Stimulated activated CD4-positive, alpha-beta T cell treated with anti-CD3 and anti-CD28 coated beads, Interleukin-4, amount 100 ng/mL, for 1 hour (primary cell): ENCODE results near the gene ZRANB1.
"Not testable (repeated sequence)": the region's sequence is repeated elsewhere in the genome, so short reads cannot be mapped to it uniquely, and the experiment has no call there.

Experiments used
- DNase-seq: peaks from one replicate; pipeline ENCODE4 v3.0.0-alpha.2; 2020

Gene ZRANB1

DNA sequence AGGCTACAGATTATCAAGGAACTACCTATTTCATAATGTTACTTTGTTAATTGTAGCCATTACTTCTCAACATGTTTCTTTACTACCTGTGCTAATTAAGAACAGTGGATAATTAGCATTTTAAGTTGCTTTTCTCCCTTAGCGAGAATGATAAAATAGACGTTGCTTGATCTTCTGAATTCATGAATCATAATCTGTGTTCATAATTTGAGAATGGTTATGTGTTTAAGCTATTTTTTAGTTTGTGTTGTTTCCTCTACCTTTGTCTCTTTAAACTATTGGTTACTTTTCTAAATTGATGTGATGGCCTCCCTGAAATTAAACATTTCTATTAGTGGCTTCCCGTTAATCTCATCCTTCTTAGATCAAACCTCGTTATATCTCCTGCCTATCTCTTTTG lies at the start of gene ZRANB1:
Gene ZRANB1, plus strand, starts transcription at position 301 of the 400 bp plus-strand sequence. CDS start 371 bp downstream, outside the sequence.
- DNase-seq = no peak

DNA sequence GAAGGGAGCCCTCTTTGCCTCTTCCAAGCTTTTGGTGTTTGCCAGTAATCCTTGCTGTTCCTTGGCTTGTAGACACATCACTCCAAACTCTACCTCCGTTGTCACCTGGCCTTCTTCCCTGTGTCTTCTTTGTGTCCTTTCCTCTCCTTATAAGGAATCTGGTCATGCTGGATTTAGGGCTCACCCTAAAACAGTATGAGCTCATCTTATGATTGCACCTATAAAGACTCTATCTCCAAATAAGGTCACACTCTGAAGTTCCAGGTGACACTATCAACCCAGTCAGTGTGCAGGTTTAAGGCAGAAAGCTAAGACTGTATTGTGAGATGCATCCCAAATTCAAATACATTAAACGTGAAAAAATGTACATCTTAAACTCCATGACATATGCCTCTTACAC lies 49.0 kb upstream of the ZRANB1 start:
- DNase-seq = no peak

DNA sequence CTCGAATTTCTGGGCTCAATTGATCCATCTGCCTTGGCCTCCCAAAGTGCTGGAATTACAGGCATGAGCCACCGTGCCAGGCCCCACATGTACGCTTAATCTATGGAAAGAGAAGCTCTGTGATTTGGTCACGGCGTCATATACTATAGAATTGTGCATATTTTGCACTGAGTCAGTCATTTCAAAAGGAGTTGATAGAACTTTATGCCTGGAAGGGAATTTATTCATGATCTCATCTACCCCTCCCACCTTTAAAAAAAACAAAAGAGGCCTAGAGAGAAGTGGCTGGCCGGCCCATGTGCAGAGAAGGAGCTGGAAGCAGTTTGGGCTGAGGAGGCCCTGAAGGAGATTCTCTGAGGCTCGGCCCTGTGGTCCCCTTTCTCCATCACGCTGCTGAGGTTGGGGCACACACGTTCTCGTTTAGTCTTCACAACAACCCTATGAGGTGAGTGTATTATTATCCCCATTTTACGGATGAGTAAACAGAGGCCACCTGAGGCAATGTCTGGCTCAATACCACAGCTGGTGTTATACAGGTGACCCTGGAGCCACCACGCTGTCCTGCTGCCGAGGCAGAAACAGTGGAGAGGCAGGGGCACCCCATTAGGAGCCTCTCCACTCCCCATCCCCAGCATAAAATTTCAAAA lies 47.2 kb upstream of the ZRANB1 start:
- DNase-seq = no peak

DNA sequence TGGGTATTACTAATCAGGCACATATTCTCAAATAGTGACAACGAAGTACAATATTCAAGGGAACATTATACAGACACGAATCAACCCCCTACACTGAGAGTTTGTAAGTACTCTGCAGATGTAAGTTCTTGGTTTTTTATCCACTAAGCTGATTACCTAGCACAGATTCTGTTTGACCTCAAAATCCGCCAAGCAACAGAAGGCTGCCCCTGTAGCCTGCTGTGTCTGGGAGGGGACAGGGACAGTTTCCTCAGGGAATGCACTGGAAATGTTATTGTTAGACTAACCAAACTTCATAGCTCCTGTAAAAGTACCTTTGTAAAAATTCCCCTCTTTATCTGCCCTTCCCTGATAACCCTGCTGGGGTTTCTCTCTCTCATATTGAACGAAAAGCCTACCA lies 45.2 kb upstream of the ZRANB1 start:
- no peak for DNase-seq

DNA sequence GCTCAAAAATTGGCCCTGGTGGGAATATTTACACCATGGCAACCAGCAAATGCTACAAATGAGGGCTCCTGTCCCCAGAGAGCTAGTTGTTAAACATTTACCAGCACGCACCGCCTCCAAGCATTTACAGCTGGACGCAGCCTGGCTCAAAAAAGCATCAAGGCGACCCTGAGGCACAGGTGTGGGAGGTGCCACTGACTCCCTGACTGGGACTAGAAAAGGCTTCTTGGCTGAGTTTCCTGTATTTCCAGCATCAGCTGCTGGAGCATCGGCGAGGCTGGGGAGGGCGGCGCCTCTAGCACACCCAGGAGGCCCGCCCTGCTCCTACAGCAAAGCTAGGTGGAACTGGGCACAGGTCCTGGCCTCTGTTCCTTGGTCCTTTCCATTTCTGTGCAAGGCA lies 43.5 kb upstream of the ZRANB1 start:
- DNase-seq = no peak

DNA sequence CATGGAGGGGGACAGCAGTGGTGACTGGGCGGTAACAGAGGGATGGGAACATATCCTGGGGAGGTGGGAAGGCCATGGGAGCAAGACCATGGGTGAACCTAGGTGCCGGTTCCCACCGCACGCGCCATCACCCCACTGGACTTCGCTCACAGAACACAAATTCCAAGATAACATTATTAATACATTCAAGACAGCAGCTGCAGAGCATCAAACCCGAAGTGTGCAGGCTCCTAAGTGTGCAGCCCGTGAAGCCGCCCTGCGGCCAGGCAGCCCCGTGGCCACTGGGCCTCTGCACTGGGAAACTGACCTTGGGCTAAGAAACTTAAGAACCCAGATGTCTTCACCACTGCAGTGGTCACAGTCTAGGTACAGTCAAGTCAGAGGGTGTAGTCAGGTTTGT lies 42.8 kb upstream of the ZRANB1 start:
- no peak for DNase-seq

DNA sequence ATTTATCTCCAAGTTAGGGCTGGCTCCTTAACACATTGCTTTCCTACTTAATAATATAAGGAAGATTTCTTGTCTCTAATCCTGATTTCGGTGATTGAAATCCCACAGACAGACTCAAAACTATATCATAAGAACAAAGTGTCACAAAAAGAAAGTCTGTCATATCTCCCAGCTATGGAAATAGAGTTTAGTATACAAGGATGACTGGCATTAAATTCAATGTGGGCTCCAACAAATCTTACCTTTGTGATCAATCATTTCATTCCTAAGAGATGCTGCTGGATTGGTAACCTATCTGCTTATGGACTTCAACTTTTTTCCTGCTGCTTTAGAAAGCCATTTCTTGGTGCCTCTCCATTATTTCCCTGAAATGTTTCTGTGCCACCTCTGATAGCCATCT lies 39.5 kb upstream of the ZRANB1 start:
- DNase-seq = no peak

DNA sequence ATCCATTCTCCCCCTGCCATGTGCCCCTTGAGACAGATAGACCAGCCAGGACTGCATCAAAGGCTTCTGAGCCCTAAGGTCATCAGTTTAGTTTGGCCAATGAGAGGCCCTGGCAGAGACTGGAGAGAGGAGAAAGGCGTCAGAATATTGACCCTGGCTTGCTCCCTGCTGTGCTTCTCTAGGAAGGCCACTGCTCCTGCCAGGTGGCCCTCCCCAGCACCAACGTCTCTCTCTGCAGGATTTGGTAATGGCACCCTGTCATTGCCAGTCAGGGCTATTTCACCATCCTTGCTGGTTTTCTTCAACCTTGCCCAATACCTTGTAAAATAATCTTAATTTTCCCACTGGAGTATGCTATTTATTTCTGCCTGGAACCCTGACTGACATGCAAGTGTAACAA lies 38.8 kb upstream of the ZRANB1 start:
- no peak for DNase-seq

DNA sequence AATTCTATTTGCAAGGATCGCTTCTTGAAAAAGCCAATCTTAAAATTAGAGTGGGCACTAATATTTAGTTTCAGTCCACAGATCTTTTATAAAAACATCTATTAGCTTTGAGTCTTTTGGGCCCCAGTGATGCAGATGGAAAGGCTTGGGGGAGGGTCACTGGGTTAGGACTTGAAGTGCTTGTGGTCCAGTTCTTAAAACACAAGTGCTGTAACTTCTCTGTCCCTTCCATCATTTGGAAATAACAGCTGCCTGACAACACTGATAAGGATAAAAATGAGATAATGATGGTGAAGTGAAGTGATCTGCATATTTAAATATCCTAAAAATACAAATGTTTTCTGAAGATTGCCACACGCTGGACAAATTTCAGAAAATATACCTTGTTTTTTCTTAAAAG lies 37.1 kb upstream of the ZRANB1 start:
- no peak for DNase-seq

DNA sequence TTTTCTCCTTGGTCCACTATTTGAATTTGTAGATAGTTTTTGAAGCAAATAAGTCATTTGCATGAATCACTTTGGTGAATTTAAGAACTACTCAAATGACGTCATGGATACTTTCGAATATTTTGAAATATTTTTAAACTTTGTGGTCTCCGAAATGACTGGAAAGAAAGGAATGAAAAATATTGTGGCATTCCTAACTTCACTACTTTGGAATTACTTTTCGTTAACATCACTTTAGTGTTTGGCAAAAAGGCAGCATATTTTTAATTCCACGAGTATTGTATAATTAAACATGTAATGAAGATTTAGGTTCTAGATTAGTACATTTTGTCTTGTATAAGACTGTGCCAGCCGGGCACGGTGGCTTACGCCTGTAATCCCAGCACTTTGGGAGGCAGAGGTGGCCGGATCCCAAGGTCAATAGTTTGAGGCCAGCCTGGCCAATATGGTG lies 35.3 kb upstream of the ZRANB1 start:
- no peak for DNase-seq

DNA sequence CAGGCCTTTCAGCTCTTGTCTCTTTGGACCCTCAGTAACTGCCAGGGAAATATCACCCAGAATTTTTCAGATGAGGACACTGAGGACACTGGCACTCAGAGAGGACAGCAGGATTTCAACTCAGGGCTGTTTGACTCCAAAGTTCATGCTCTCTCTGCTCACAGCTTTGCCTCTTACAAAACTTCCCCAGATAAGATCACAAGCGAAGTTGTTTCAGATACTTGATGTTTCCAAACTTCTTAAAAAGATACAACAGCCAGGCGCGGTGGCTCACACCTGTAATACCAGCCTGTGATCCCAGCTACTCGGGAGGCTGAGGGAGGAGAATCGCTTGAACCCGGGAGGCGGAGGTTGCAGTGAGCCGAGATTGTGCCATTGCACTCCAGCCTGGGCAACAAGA lies 32.4 kb upstream of the ZRANB1 start:
- DNase-seq = no peak

DNA sequence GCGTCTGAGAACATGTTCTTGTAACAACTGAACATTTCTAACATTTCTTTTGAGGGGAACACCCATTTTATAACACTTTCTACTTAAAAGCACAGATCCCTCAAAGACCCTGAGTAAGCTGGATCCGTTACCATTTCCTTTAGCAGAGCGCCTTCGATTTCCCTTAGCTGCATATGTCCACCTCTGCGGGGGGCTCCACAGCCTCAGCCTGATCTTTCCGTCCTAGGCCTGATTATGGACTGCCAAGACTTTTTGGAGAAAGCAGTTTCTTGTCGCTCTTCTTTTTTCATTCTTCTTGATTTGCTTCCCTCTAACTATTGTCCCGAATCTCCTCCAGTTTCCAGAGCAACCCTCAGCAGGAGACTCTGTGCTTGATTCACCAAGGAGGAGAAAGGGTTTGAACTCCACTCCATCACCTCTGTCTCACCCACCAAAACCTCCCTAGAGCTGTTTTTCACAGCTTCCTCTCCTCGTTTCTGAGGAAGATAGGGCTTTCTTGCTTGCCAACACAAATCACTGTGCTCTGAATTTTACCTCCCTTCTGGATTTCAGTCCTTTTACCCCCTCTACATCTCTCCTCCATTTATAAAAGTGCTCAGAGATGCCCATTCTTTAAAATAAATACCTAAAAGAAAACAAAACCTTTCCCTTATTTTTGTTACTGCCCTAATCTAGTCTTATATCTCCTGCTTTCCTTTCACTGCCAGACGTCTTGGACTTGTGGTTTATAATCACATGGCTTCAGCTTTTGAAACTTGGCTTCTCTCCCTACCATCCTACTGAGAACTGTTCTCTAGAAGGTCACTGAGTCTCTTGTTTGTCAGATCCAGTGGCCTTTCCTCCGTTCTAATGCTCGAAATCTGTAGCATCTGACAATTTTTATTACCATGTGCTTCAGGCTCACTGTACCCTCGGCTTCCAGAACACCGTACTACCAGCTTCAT lies 30.5 kb upstream of the ZRANB1 start:
- DNase-seq = no peak

DNA sequence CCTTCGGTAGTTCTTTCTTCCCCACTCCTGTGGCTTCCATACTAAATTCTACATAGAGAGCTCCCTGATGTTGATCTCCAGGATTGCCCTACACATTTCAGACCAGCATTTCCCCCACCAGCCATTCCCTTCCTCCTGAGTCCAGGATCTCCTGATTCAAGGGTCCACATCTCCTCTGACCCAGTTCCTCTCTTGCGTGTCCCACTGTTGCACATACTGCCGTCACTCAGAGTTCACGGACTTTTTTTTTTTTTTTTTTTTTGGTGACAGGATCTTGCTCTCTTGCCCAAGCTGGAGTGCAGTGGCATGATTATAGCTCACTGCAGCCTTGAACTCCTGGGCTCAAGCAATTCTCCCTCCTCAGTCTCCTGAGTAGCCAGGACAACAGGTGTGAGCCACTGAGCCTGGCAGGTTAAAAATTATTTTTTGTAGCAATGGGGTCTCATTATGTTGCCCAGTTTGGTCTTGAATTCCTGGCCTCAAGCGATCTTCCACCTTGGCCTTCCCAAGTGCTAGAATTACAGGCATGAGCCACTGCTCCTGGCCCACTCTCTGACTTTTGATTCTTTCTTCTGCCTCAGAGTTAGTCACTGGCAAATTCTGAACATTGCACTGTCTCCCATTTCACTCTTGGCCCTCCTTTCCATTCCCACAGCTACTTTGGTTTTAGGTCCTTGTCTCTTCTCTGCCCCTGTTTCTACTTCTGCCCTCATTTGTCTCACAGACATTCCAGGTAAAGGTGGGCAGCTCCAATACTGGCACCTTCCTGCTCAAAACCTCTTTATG lies 29.6 kb upstream of the ZRANB1 start:
- DNase-seq = no peak

DNA sequence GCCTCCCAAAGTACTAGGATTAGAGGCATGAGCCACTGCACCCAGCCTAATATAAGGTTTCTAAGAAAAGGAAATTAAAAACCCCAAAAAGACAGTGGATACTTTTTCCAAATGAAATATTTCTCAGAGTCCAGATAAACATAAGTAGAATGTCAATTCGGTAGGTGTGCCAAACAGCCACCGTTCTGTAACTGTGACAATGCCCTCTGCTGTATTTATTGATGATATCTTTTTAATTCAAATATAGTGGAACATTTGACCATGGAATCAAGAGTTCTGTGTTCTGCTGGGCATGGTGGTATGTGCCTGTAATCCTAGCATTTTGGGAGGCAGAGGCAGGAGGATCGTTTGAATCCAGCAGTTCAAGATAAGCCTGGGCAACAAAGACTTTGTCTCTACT lies 28.8 kb upstream of the ZRANB1 start:
- no peak for DNase-seq

DNA sequence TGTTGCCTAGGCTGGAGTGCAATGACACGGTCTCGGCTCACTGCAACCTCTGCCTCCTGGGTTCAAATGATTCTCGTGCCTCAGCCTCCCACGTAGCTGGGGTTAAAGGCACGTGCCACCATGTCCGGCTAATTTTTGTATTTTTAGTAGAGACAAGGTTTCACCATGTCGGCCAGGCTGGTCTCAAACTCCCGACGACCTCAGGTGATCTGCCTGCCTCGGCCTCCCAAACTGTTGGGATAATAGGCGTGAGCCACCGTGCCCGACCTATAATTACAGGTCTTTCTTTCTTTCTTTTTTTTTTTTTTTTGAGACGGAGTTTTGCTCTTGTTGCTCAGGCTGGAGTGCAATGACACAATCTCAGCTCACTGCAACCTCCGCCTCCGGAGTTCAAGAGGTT lies 27.5 kb upstream of the ZRANB1 start:
- not testable (repeated sequence) for DNase-seq

DNA sequence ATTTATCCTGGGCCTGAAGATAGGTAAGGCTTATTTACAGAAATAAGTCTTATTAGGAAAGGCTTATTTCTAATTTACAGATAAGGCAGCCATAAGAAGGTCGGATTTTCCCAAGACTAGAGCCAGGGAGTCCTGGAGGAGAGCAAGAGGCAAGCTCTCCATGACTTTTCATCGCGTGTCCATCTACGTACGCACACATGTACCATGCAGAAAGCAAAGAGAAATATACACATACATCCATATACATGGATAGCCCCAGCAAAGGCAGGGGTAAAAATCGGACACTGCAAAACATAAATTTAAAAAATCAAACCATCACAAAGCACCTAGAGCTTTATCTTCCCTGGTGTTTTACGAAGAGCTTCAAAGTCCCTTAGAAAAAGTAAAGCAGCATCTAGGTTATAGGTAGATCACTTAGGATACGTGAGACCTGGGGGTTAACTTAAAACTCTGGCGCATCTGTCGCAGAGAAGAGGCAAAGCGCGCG lies 25.8 kb upstream of the ZRANB1 start:
- no peak for DNase-seq

DNA sequence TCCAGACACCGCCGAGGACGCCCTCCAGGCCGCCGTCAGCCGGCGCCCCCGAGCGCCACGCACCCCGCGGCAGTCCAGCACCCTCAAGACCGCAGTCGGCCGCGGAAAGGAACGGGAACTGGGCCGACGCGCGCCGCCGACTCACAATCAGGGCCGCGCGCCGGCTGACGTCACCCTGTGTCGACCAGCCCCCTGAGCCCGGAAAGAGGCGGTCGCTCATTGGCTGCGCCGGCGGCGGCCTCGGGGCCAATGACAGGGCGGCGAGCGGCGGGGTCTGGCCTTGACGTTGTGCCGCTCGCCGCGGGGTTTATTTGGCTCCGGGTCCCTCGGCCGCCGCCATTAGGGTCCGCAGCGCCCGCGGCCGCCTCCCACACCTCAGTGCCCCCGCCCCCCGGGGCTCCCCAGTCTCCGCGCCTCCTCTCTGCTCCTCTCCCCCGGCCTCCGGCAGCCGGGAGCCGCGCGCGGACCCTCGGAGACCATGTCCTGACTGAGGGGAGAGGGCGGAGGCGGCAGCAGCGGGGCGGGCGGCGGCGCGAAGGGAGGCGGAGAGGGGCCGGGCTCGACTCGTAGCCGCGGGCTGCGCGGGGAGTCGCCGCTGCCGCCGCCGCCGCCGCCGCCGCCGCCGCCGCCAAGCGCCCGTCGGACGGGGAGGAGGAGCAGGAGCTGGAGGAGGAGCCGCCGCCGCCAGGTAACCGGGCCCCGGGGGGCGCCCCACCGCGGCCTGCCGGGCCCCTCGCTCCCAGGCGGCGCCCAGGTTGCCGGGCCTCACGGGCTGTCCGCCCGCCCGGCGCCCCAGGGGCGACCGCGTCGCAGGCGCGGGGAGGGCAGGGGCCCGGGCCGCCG lies 25.1 kb upstream of the ZRANB1 start:
- peak; percentile 98 for DNase-seq

DNA sequence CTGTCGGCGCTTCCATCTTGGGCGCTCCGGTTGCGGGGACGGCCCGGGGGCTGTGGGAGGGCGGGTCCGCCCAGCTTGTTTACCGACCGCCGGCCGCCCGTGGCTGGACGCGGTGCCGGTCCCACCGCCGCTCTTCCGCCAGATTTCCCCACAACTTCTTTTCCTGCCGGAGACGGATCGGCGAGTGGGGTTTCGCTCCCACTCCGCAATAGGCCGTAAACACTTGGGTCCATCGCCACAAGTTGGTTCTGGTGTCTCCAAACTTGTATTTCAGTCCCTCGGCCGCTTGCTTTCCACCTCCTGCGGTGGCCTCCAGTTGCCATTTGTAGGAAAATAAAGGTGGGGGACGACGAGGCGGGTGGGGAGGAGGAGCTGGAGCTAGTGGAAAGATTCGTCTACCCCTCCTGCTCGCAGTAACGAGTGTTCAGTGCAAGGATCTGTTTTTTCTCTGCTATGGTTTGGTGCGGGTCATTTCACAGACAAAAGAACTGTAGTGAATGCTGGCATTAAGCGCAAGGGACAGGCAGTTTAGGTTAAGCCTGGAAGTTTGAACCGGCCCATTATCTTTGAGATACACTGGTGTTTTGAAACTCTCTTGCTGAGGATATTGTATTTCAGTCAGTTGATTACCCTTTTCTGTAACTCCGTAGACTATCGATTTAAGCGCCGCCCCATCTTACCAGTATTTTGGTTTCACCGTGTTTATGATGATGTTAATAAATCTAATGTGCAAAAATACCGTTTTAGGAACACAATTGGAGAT lies 24.3 kb upstream of the ZRANB1 start:
- peak; percentile 30 for DNase-seq

DNA sequence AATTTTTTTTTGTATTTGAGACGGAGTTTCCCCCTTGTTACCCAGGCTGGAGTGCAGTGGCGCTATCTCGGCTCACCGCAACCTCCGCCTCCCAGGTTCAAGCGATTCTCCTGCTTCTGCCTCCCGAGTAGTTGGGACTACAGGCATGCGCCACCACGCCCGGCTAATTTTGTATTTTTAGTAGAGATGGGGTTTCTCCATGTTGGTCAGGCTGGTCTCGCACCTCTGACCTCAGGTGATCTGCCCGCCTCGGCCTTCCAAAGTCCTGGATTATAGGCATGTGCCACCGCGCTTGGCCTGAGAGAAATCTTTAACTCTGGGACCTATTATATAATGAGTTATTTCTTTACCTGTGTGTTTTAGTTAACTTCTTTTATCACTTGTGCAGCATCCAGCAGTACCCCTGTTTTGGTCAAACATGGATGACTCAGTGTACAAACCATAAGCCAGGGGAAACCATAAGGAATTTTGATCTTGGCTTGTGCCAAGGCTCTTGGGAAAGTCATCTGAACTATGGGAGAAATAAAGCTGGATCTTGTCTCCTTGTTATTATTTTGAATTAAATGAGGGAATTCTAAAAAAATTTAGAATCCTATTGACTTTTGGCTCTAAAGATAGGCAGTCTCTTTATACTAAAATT lies 23.6 kb upstream of the ZRANB1 start:
- DNase-seq = no peak

DNA sequence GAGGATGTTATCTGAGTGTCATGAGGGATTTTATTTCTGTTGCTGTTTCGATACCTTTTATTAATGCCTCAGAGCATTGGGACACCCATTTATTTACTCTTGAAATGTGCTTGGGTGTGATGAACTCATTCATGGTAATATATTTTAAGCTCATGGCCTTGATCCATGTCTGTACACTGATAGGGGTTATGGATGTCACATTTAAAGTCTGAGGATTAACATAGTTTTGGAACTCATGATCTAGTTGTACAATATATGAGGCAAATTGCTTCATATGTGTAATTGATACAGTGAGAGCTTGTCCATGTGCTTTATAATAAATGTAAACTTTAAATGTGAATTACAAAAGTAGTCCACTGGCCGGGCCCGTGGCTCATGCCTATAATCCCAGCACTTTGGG lies 23.0 kb upstream of the ZRANB1 start:
- no peak for DNase-seq

DNA sequence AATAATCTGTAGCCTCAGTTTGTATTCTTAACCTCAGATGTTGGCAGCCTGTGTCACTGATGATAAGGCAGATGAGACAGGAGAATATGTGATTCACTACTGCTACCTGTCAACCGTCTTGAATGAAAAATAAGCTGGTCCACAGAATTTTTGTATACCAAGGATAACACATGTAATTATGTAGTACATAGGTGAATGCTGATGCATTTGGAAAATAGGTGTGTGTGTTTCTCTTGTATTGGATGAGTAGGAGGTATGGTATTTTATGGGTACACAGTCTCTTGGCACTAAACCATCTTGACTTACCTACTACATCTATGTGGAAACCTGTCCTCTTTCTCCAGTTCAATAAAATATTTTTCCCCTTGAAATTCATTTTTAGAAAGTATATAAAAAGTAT lies 20.7 kb upstream of the ZRANB1 start:
- no peak for DNase-seq
